ENCODE results near the gene NEDD4. TPM values are rescaled to one million over a fixed set of nuclear protein-coding genes. Genes with fewer than 3 reads are reported as not detected.

The NEDD4 gene
- total and polyA plus RNA-seq, 11 donors = 1.8 to 14.8 (median 8.9) TPM

- H3K4me1 ChIP-seq = peaks cover 0 to under 1% (median 0%) of the 10 kb centered on the region in 12 donors
These were observed 85.6 kb downstream of the NEDD4 start for GRCh38 chr15:55907797-55908196.

GRCh38 chr15:55902981-55903380 lies 90.4 kb downstream of the NEDD4 start:
- peaks cover 0 to 5% (median under 1%) of the 10 kb centered on the region in 12 donors for H3K4me1 ChIP-seq
- H3K36me3 ChIP-seq = no peaks in the 10 kb centered on the region
- no peaks in the 10 kb centered on the region for H3K27me3 ChIP-seq
- no peak overlapping the region for H3K27ac ChIP-seq
- ATAC-seq (no peak), DNase-seq (no peak)
- H3K4me3 ChIP-seq = no peak overlapping the region
- no peaks in the 10 kb centered on the region for H3K9me3 ChIP-seq
- intact Hi-C loops (cut with DNase I) = no loop called here
- 82 to 90% (median 87%) methylated on average over 4 of the region's 4 CpGs for WGBS, 4 donors
- no peak for TF ChIP-seq POLR2A (IDR thresholded peaks at IDR 0.05)
- no peak for TF ChIP-seq CTCF (IDR thresholded peaks at IDR 0.05)

More at GRCh38 chr15:55907797-55908196, 85.6 kb downstream of the NEDD4 start:
- 60 to 88% (median 82%) methylated on average over 4 of the region's 4 CpGs for WGBS, 4 donors
- H3K27ac ChIP-seq = no peak overlapping the region
- H3K4me3 ChIP-seq = no peak overlapping the region
- DNase-seq (no peak), ATAC-seq (no peak)
- no peaks in the 10 kb centered on the region for H3K27me3 ChIP-seq
- no peaks in the 10 kb centered on the region for H3K36me3 ChIP-seq
- H3K9me3 ChIP-seq = no peaks in the 10 kb centered on the region
- no peak for TF ChIP-seq POLR2A (IDR thresholded peaks at IDR 0.05)
- no peak for TF ChIP-seq CTCF (IDR thresholded peaks at IDR 0.05)
- intact Hi-C loops (cut with DNase I) = no loop called here

- no peak overlapping the region for H3K27ac ChIP-seq
- intact Hi-C loops (cut with DNase I) = no loop called here
- H3K4me3 ChIP-seq = no peak overlapping the region
- peaks cover 0 to 21% (median 13%) of the 10 kb centered on the region in 12 donors for H3K4me1 ChIP-seq
- 86 to 96% (median 90%) methylated on average over 3 of the region's 3 CpGs for WGBS, 4 donors
- DNase-seq (no peak), ATAC-seq (no peak)
- no peaks in the 10 kb centered on the region for H3K9me3 ChIP-seq
- H3K36me3 ChIP-seq = no peaks in the 10 kb centered on the region
- TF ChIP-seq CTCF (IDR thresholded peaks at IDR 0.05) (no peak), POLR2A (IDR thresholded peaks at IDR 0.05) (no peak)
- no peaks in the 10 kb centered on the region for H3K27me3 ChIP-seq
These were observed 93.4 kb downstream of the NEDD4 start for GRCh38 chr15:55900019-55900418.

GRCh38 chr15:55899537-55899936 lies 93.9 kb downstream of the NEDD4 start:
- Histone ChIP-seq H3K9me3 (no peaks in the 10 kb centered on the region), H3K27ac (no peak overlapping the region), H3K4me1 (peaks cover 0 to 25% (median 15%) of the 10 kb centered on the region in 12 donors), H3K4me3 (no peak overlapping the region), H3K36me3 (no peaks in the 10 kb centered on the region), H3K27me3 (no peaks in the 10 kb centered on the region)
- intact Hi-C loops (cut with DNase I) = loop anchor here in 4 of 10 donors (5.0 to 10.0 kb wide), 4 partner anchors 93 to 252 kb away; partner anchors contain the start of gene NEDD4 (in 3 of the 4)
- WGBS, 4 donors = 93 to 100% (median 98%) methylated on average over 1 of the region's 1 CpG
- DNase-seq (no peak), ATAC-seq (no peak)
- TF ChIP-seq CTCF (IDR thresholded peaks at IDR 0.05) (no peak), POLR2A (IDR thresholded peaks at IDR 0.05) (no peak)
